WTC11 (cell line): ENCODE data around the gene CYTH3.

Experiments used
- CREM ChIP-seq: sonication (generic); formaldehyde crosslinking; IDR thresholded peaks from 2 replicates; pipeline ENCODE4 v1.8.1; 2022; ENCODE audit warnings: mild to moderate bottlenecking, missing genetic modification reagents, moderate library complexity
- IRF1 ChIP-seq: sonication (generic); formaldehyde crosslinking; IDR thresholded peaks from 2 replicates; pipeline ENCODE4 v1.8.0; 2023; ENCODE audit warnings: missing genetic modification reagents
- USF2 ChIP-seq: sonication (generic); formaldehyde crosslinking; IDR thresholded peaks from 2 replicates; pipeline ENCODE4 v1.8.1; 2023; ENCODE audit warnings: mild to moderate bottlenecking, missing genetic modification reagents, moderate library complexity
- TF ChIP-seq, protein P1 (sequence below): fragments of 200-600 bp; IDR thresholded peaks from 2 replicates; pipeline ENCODE4 v1.8.0; 2022; ENCODE audit warnings: antibody characterized with exemption
- TF ChIP-seq, protein P2 (sequence below): sonication (generic); formaldehyde crosslinking; IDR thresholded peaks from 2 replicates; pipeline ENCODE4 v1.8.0; 2022; ENCODE audit warnings: mild to moderate bottlenecking, missing genetic modification reagents

DNA sequence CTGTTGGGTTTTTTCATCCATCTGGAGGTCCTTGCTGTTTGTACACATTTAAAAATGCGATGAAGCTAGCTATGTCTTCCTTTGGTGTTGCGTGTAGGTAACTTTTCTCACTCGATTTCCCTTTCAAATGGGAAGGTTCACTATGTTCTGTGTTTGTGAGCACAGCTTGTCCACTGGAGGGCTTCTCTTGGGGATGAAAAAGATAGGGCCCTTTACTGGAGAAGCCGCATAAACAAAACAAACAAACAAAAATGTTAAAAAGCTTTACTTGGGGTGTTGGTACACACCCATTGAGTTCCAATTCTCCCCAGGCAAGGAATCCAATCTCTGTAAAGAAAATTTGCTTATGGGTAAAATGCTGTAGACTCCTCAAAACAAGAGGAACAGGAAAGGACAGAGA, 23.4 kb downstream of the CYTH3 start:
- TF ChIP-seq, protein P1, sequence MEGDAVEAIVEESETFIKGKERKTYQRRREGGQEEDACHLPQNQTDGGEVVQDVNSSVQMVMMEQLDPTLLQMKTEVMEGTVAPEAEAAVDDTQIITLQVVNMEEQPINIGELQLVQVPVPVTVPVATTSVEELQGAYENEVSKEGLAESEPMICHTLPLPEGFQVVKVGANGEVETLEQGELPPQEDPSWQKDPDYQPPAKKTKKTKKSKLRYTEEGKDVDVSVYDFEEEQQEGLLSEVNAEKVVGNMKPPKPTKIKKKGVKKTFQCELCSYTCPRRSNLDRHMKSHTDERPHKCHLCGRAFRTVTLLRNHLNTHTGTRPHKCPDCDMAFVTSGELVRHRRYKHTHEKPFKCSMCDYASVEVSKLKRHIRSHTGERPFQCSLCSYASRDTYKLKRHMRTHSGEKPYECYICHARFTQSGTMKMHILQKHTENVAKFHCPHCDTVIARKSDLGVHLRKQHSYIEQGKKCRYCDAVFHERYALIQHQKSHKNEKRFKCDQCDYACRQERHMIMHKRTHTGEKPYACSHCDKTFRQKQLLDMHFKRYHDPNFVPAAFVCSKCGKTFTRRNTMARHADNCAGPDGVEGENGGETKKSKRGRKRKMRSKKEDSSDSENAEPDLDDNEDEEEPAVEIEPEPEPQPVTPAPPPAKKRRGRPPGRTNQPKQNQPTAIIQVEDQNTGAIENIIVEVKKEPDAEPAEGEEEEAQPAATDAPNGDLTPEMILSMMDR: no peak
- TF ChIP-seq CREM (CRISPR knock-in tag): no peak
- TF ChIP-seq IRF1 (CRISPR knock-in tag): no peak
- TF ChIP-seq USF2 (CRISPR knock-in tag): no peak
- TF ChIP-seq, protein P2, sequence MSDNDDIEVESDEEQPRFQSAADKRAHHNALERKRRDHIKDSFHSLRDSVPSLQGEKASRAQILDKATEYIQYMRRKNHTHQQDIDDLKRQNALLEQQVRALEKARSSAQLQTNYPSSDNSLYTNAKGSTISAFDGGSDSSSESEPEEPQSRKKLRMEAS (CRISPR knock-in tag): no peak
